ENCODE results near the gene ARHGEF25. TPM values are rescaled to one million over a fixed set of nuclear protein-coding genes. Genes with fewer than 3 reads are reported as not detected.

The ARHGEF25 gene
- total RNA-seq, 2 donors from 2014 or later = 12.7 to 20.1 TPM

- TF ChIP-seq CTCF (conservative IDR thresholded peaks at IDR 0.05) = peak; percentile 46
- Histone ChIP-seq H3K36me3 (ENCODE audit: control insufficient read depth, insufficient read depth, low read length) (no peaks in the 10 kb centered on the region), H3K9me3 (ENCODE audit: control insufficient read depth, low read length) (no peaks in the 10 kb centered on the region), H3K4me1 (ENCODE audit: control insufficient read depth, insufficient read depth, low read length) (no peaks in the 10 kb centered on the region), H3K27me3 (ENCODE audit: control insufficient read depth, insufficient read depth, low read length, poor library complexity, severe bottlenecking) (peaks cover 36% of the 10 kb centered on the region), H3K4me3 (ENCODE audit: low read length) (no peak overlapping the region), H3K27ac (ENCODE audit: low read depth, low read length) (no peak overlapping the region), H3K9ac (ENCODE audit: extremely low read depth, low read length, poor library complexity, severe bottlenecking) (no peak overlapping the region)
- peak; percentile 26 for DNase-seq
- no peaks in the 10 kb centered on the region for H3K4me1 Mint-ChIP-seq
- H3K27me3 Mint-ChIP-seq (ENCODE audit: insufficient read depth) = peaks cover 51% of the 10 kb centered on the region
- no peak overlapping the region for H3K4me3 Mint-ChIP-seq
- peaks cover 11% of the 10 kb centered on the region for H3K9me3 Mint-ChIP-seq
- no peak overlapping the region for H3K27ac Mint-ChIP-seq
- no peaks in the 10 kb centered on the region for H3K36me3 Mint-ChIP-seq (ENCODE audit: low read depth)
- WGBS, 2 experiments (ENCODE audit: insufficient coverage in 1 of 2, insufficient read length in 1 of 2) = 83% methylated on average over 2 of the region's 3 CpGs; no CpG with 5 or more reads in 1 of the 2 experiments
Measured at GRCh38 chr12:57637364-57637763, 26.1 kb downstream of the ARHGEF25 start.

- WGBS, 2 experiments (ENCODE audit: insufficient coverage in 1 of 2, insufficient read length in 1 of 2) = 88% methylated on average over 3 of the region's 3 CpGs
- Mint-ChIP-seq H3K9me3 (peaks cover 17% of the 10 kb centered on the region), H3K27ac (no peak overlapping the region), H3K27me3 (ENCODE audit: insufficient read depth) (peaks cover 45% of the 10 kb centered on the region), H3K4me1 (no peaks in the 10 kb centered on the region), H3K4me3 (no peak overlapping the region), H3K36me3 (ENCODE audit: low read depth) (no peaks in the 10 kb centered on the region)
- Histone ChIP-seq H3K27me3 (ENCODE audit: control insufficient read depth, insufficient read depth, low read length, poor library complexity, severe bottlenecking) (peaks cover 29% of the 10 kb centered on the region), H3K27ac (ENCODE audit: low read depth, low read length) (no peak overlapping the region), H3K36me3 (ENCODE audit: control insufficient read depth, insufficient read depth, low read length) (no peaks in the 10 kb centered on the region), H3K9ac (ENCODE audit: extremely low read depth, low read length, poor library complexity, severe bottlenecking) (no peak overlapping the region), H3K9me3 (ENCODE audit: control insufficient read depth, low read length) (no peaks in the 10 kb centered on the region), H3K4me1 (ENCODE audit: control insufficient read depth, insufficient read depth, low read length) (no peaks in the 10 kb centered on the region), H3K4me3 (ENCODE audit: low read length) (no peak overlapping the region)
- no peak for DNase-seq
- TF ChIP-seq CTCF (conservative IDR thresholded peaks at IDR 0.05) = no peak
Measured at GRCh38 chr12:57638096-57638495, 26.9 kb downstream of the ARHGEF25 start.

- no peak overlapping the region for H3K4me3 Mint-ChIP-seq
- TF ChIP-seq CTCF (conservative IDR thresholded peaks at IDR 0.05) = no peak
- 83 to 85% methylated on average over 6 to 7 of the region's 7 CpGs for WGBS, 2 experiments (ENCODE audit: insufficient coverage in 1 of 2, insufficient read length in 1 of 2)
- H3K4me1 ChIP-seq (ENCODE audit: control insufficient read depth, insufficient read depth, low read length) = no peaks in the 10 kb centered on the region
- peaks cover 38% of the 10 kb centered on the region for H3K9me3 Mint-ChIP-seq
- no peak overlapping the region for H3K9ac ChIP-seq (ENCODE audit: extremely low read depth, low read length, poor library complexity, severe bottlenecking)
- H3K9me3 ChIP-seq (ENCODE audit: control insufficient read depth, low read length) = peaks cover 14% of the 10 kb centered on the region
- no peak overlapping the region for H3K27ac ChIP-seq (ENCODE audit: low read depth, low read length)
- H3K27ac Mint-ChIP-seq = no peak overlapping the region
- H3K4me3 ChIP-seq (ENCODE audit: low read length) = no peak overlapping the region
- peaks cover 24% of the 10 kb centered on the region for H3K27me3 Mint-ChIP-seq (ENCODE audit: insufficient read depth)
- H3K27me3 ChIP-seq (ENCODE audit: control insufficient read depth, insufficient read depth, low read length, poor library complexity, severe bottlenecking) = peaks cover 6% of the 10 kb centered on the region
- H3K4me1 Mint-ChIP-seq = no peaks in the 10 kb centered on the region
- peak; percentile 22 for DNase-seq
- no peaks in the 10 kb centered on the region for H3K36me3 Mint-ChIP-seq (ENCODE audit: low read depth)
- H3K36me3 ChIP-seq (ENCODE audit: control insufficient read depth, insufficient read depth, low read length) = no peaks in the 10 kb centered on the region
Measured at GRCh38 chr12:57640175-57641042, 29.2 kb downstream of the ARHGEF25 start.

All from endodermal cell (in vitro differentiated cells).